ENCODE measurements around the gene SPARCL1.

Gene SPARCL1

DNA sequence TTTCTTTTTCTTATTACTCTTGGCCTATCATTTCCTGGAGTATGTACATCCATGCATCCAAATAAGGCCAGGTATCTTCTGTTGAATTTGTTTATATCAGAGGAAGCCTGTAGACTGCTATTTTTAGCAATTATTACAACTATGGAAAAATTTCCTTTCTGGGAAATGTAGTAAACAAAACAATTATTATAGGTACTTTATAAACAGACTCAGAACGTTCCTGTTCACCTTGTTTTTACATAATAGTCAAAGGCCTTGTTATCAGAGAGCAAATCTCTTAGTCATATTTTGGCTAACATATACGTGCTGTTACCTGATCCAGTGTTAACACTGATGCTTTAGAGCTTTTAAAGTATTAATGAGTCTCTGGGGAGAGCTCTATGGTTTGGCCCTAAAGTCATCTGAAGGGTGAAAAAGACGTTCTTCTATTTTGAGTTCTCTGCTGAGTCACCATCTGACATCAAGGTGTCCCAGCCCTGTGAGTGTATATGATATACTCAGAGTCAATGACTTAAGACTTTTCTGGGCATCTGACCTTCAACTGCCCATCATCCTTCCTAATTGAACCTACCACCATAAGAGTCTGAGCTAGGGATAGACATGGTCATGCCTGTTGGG, 7.3 kb downstream of the SPARCL1 start:
- no peak for TF ChIP-seq POLR2AphosphoS5 (IDR thresholded peaks at IDR 0.05; ENCODE audit: low read depth, low read length)

DNA sequence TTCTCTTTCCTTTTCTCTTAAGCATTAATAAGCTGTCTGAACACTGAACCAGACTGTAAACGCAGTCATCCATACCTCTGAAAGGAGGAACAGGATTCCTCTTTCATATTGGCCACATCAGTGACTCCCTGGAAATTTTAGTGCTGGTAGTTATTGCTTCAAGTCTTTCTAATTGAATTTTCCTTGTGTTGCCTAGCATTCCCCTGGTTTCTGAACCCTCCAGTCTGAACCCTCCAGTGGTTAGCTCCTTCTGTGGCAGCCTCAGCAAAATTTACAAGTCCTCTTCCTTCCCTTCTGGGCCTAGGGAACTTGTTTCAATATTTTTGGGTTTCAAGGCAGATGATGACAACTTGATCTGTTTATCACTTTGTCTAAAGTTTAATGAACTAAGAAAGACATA, 7.9 kb downstream of the SPARCL1 start:
- TF ChIP-seq TAF1 (IDR thresholded peaks at IDR 0.05; ENCODE audit: borderline replicate concordance, insufficient read depth, low read length), result no peak

DNA sequence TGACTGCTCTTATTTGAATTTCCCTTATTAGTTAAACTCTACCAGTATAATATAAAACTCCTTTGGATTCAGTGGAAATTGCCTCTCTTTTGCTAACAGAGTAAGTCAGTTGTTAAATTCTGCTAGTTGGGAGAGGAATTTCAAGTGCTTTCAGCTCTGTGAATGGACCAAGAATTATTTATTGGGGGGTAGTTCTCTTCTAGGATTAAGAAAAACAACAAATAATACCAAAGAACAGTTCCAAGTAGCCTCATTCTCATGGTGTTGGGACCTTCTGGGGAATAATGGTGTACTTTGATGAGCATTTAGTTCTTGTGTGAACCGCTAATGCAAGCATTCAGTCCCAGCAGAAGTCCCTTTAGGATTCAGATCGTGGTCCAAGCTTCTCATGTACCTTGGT, 11.6 kb downstream of the SPARCL1 start:
- no peak for TF ChIP-seq FOXP2 (optimal IDR thresholded peaks at IDR 0.05; ENCODE audit: borderline replicate concordance, extremely low read depth, extremely low read length, insufficient read depth)
- TF ChIP-seq SIN3A (IDR thresholded peaks at IDR 0.05; ENCODE audit: borderline replicate concordance, insufficient read depth, low read length), result no peak
- no peak for TF ChIP-seq POLR2AphosphoS5 (IDR thresholded peaks at IDR 0.05; ENCODE audit: low read depth, low read length)
- TF ChIP-seq, protein P1, sequence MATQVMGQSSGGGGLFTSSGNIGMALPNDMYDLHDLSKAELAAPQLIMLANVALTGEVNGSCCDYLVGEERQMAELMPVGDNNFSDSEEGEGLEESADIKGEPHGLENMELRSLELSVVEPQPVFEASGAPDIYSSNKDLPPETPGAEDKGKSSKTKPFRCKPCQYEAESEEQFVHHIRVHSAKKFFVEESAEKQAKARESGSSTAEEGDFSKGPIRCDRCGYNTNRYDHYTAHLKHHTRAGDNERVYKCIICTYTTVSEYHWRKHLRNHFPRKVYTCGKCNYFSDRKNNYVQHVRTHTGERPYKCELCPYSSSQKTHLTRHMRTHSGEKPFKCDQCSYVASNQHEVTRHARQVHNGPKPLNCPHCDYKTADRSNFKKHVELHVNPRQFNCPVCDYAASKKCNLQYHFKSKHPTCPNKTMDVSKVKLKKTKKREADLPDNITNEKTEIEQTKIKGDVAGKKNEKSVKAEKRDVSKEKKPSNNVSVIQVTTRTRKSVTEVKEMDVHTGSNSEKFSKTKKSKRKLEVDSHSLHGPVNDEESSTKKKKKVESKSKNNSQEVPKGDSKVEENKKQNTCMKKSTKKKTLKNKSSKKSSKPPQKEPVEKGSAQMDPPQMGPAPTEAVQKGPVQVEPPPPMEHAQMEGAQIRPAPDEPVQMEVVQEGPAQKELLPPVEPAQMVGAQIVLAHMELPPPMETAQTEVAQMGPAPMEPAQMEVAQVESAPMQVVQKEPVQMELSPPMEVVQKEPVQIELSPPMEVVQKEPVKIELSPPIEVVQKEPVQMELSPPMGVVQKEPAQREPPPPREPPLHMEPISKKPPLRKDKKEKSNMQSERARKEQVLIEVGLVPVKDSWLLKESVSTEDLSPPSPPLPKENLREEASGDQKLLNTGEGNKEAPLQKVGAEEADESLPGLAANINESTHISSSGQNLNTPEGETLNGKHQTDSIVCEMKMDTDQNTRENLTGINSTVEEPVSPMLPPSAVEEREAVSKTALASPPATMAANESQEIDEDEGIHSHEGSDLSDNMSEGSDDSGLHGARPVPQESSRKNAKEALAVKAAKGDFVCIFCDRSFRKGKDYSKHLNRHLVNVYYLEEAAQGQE (IDR thresholded peaks at IDR 0.05; ENCODE audit: insufficient read depth in 1 of 2, low read depth in 2 of 2, low read length in 2 of 2), result no peak
- TF ChIP-seq TAF1 (IDR thresholded peaks at IDR 0.05; ENCODE audit: borderline replicate concordance, insufficient read depth, low read length), result no peak

DNA sequence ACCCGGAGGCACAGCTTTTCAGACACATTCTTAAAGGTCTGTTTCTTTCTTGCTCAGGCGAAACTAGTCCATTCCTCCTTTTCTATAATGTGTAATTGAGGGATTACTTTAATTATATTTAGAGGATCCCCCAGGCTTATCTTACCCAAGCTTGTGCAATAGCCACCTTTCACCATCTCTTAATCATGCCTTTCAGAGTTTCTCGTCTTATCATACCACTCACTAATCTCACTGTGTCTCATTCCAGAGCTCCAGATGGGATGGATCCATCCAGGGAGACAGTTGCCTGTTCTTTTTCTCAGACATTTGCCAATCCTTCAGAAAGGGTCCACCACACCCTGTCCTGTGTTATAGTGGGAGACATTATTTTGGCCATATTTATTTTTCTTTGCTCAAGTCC, 12.5 kb downstream of the SPARCL1 start:
- TF ChIP-seq SIN3A (IDR thresholded peaks at IDR 0.05; ENCODE audit: borderline replicate concordance, insufficient read depth, low read length) (no peak), TAF1 (IDR thresholded peaks at IDR 0.05; ENCODE audit: borderline replicate concordance, insufficient read depth, low read length) (no peak), POLR2AphosphoS5 (IDR thresholded peaks at IDR 0.05; ENCODE audit: low read depth, low read length) (no peak), FOXP2 (optimal IDR thresholded peaks at IDR 0.05; ENCODE audit: borderline replicate concordance, extremely low read depth, extremely low read length, insufficient read depth) (no peak)
- TF ChIP-seq, protein P1 (IDR thresholded peaks at IDR 0.05; ENCODE audit: insufficient read depth in 1 of 2, low read depth in 2 of 2, low read length in 2 of 2), result no peak

DNA sequence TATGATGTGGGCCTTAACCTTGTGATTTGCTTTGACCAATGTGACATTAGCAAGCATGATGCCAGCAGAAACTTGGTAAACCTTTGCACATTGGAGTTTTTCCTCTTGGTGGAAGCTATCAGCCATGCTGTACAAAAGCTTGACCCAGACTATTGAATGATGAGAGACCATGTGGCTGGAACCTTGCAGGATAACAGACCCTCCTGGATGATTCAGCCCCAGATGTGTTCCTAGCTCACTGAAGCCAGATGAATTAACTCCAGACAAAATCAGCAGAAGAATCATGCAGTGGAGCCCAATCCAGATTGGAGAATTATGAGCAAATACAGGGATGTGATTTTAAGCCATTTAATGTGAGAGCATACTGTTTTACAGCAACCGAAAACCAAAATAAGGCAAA, 16.8 kb downstream of the SPARCL1 start:
- TF ChIP-seq FOXP2 (optimal IDR thresholded peaks at IDR 0.05; ENCODE audit: borderline replicate concordance, extremely low read depth, extremely low read length, insufficient read depth) (no peak), POLR2AphosphoS5 (IDR thresholded peaks at IDR 0.05; ENCODE audit: low read depth, low read length) (no peak), SIN3A (IDR thresholded peaks at IDR 0.05; ENCODE audit: borderline replicate concordance, insufficient read depth, low read length) (no peak), TAF1 (IDR thresholded peaks at IDR 0.05; ENCODE audit: borderline replicate concordance, insufficient read depth, low read length) (no peak)
- TF ChIP-seq, protein P1 (IDR thresholded peaks at IDR 0.05; ENCODE audit: insufficient read depth in 1 of 2, low read depth in 2 of 2, low read length in 2 of 2), result no peak

DNA sequence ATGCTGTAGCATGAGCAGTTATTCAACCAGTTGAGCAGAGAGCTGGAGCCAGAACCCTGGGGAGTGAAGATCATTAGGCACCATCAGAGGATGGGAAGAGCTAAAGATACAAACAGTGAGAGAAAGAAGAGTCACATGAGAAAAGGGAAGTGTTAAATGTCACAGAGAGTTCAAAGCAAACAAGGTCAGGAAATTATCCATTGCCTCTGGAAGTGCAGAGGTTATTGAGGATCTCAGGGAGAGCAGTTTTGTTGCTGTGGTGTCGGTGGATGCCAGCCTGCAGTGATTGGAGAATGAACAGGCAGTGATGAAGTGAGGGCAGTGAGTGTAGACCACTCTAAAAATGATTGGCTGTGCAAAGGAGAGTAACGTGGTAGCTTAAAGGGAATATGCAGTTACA, 17.7 kb downstream of the SPARCL1 start:
- TF ChIP-seq SIN3A (IDR thresholded peaks at IDR 0.05; ENCODE audit: borderline replicate concordance, insufficient read depth, low read length), result no peak
- TF ChIP-seq, protein P1 (IDR thresholded peaks at IDR 0.05; ENCODE audit: insufficient read depth in 1 of 2, low read depth in 2 of 2, low read length in 2 of 2), result no peak
- no peak for TF ChIP-seq POLR2AphosphoS5 (IDR thresholded peaks at IDR 0.05; ENCODE audit: low read depth, low read length)
- no peak for TF ChIP-seq TAF1 (IDR thresholded peaks at IDR 0.05; ENCODE audit: borderline replicate concordance, insufficient read depth, low read length)
- no peak for TF ChIP-seq FOXP2 (optimal IDR thresholded peaks at IDR 0.05; ENCODE audit: borderline replicate concordance, extremely low read depth, extremely low read length, insufficient read depth)

Measured in PFSK-1 (cell line).